ENCODE measurements around the gene PAFAH1B1. TPM values are rescaled to one million over a fixed set of nuclear protein-coding genes. Genes with fewer than 3 reads are reported as not detected.
"Not testable (repeated sequence)": the region's sequence is repeated elsewhere in the genome, so short reads cannot be mapped to it uniquely, and the experiment has no call there.

The PAFAH1B1 gene
- total RNA-seq, 2 experiments from 2014 or later = 165 to 169 TPM

GRCh38 chr17:2690165-2691068, 97.0 kb downstream of the PAFAH1B1 start:
- POLR2A ChIA-PET = no interaction called here
- peak overlapping the region; percentile 50 for H3K27ac Mint-ChIP-seq

DNA sequence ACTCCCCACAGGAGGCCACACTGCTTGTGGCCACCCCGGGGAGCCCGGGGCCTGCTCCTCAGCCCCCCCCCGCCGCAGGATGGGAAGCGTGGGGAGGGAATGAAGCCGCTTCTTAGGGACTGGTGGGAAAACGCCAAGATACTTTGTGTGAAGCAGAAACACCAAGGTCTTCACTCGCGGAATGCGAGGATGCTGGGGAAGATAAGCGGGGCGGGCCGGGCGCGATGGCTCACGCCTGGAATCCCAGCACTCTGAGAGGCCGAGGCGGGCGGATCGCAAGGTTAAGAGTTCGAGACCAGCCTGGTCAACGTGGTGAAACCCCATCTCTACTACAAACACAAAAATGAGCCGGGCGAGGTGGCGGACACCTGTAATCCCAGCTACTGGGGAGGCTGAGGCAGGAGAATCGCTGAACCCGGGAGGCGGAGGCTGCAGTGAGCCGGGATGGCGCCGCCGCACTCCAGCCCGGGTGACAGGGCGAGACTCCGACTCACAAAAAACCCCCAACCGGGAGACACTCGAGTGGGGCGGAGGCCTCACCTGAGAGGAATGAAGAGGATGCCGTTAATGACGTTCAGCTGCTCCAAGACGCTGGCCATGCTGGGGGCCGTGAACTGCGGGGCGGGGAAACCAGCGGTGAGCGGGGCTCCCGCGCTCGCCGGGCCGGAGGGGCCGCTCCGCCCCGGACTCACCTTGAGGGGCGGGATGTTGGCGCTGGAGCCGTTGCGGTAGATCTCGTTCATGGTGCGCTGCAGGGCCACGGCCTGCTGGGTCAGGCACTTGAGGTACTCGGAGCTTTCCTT, 97.8 kb downstream of the PAFAH1B1 start:
- POLR2A ChIA-PET = no interaction called here
- Mint-ChIP-seq H3K9me3 (no peaks in the 10 kb centered on the region), H3K27me3 (no peaks in the 10 kb centered on the region), H3K27ac (no peak overlapping the region), H3K4me3 (no peak overlapping the region), H3K4me1 (peaks cover 18% of the 10 kb centered on the region), H3K36me3 (ENCODE audit: low read depth) (peaks cover 7% of the 10 kb centered on the region)
- CTCF ChIA-PET = no interaction called here
- no peak for DNase-seq

More at GRCh38 chr17:2690165-2691068, 97.0 kb downstream of the PAFAH1B1 start:
- CTCF ChIA-PET = no interaction called here
- Mint-ChIP-seq H3K4me3 (peak overlapping the region; percentile 16), H3K4me1 (peaks cover 18% of the 10 kb centered on the region), H3K27me3 (no peaks in the 10 kb centered on the region), H3K36me3 (ENCODE audit: low read depth) (peaks cover 7% of the 10 kb centered on the region), H3K9me3 (no peaks in the 10 kb centered on the region)
- no peak for DNase-seq

GRCh38 chr17:2691965-2692780, 98.7 kb downstream of the PAFAH1B1 start:
- Mint-ChIP-seq H3K27ac (peak overlapping the region; percentile 5), H3K27me3 (no peaks in the 10 kb centered on the region), H3K4me3 (no peak overlapping the region), H3K36me3 (ENCODE audit: low read depth) (peaks cover 12% of the 10 kb centered on the region), H3K4me1 (peaks cover 15% of the 10 kb centered on the region), H3K9me3 (no peaks in the 10 kb centered on the region)
- no peak for DNase-seq
- CTCF ChIA-PET = no interaction called here
- POLR2A ChIA-PET = no interaction called here

DNA sequence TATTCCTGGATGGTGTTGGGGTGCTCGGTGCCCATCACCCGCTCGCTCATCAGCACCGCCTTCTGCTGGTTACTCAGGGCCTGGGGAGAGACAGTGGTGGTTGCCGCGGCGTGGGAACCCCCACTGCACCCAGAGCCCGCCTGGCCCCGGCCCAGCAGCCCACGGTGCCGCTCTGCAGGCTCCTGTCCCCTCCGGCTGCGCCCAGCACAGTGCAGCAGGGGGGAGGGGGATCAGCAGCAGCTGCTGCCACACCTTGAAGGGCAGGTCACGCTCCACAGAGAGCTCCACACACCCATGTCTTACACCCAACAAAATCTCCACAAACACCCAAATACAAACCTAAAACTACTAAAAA, 99.3 kb downstream of the PAFAH1B1 start:
- DNase-seq = no peak
- ChIA-PET POLR2A (no interaction called here), CTCF (no interaction called here)
- peaks cover 12% of the 10 kb centered on the region for H3K36me3 Mint-ChIP-seq (ENCODE audit: low read depth)
- no peak overlapping the region for H3K4me3 Mint-ChIP-seq
- H3K27me3 Mint-ChIP-seq = no peaks in the 10 kb centered on the region
- H3K27ac Mint-ChIP-seq = no peak overlapping the region
- H3K9me3 Mint-ChIP-seq = no peaks in the 10 kb centered on the region
- H3K4me1 Mint-ChIP-seq = peaks cover 13% of the 10 kb centered on the region

GRCh38 chr17:2693561-2694380, 100.3 kb downstream of the PAFAH1B1 start:
- no peak overlapping the region for H3K4me3 Mint-ChIP-seq
- H3K27me3 Mint-ChIP-seq = no peaks in the 10 kb centered on the region
- no peak for DNase-seq
- peaks cover 12% of the 10 kb centered on the region for H3K36me3 Mint-ChIP-seq (ENCODE audit: low read depth)
- CTCF ChIA-PET = no interaction called here
- POLR2A ChIA-PET = interaction anchor here (0.6 kb wide), 1 partner anchor 353 kb away, joined by 5 read pairs; no protein-coding TSS in a partner anchor
- no peaks in the 10 kb centered on the region for H3K9me3 Mint-ChIP-seq
- peaks cover 6% of the 10 kb centered on the region for H3K4me1 Mint-ChIP-seq
- H3K27ac Mint-ChIP-seq = no peak overlapping the region

- CTCF ChIA-PET = interaction anchor here (1.4 kb wide), 1 partner anchor 11 kb away, joined by 5 read pairs; no protein-coding TSS in a partner anchor
- Mint-ChIP-seq H3K9me3 (no peaks in the 10 kb centered on the region), H3K36me3 (ENCODE audit: low read depth) (peaks cover 8% of the 10 kb centered on the region), H3K27ac (no peak overlapping the region), H3K4me1 (no peaks in the 10 kb centered on the region), H3K27me3 (no peaks in the 10 kb centered on the region), H3K4me3 (no peak overlapping the region)
- DNase-seq = no peak
- POLR2A ChIA-PET = interaction anchor here (0.6 kb wide), 1 partner anchor 354 kb away, joined by 5 read pairs; no protein-coding TSS in a partner anchor
Measured at GRCh38 chr17:2694381-2695242, 101.2 kb downstream of the PAFAH1B1 start.

GRCh38 chr17:2695243-2695960, 101.9 kb downstream of the PAFAH1B1 start:
- H3K36me3 Mint-ChIP-seq (ENCODE audit: low read depth) = peaks cover 13% of the 10 kb centered on the region
- POLR2A ChIA-PET = no interaction called here
- H3K27ac Mint-ChIP-seq = no peak overlapping the region
- no peak for DNase-seq
- no peak overlapping the region for H3K4me3 Mint-ChIP-seq
- CTCF ChIA-PET = interaction anchor here (1.4 kb wide), 1 partner anchor 11 kb away, joined by 5 read pairs; no protein-coding TSS in a partner anchor
- H3K4me1 Mint-ChIP-seq = no peaks in the 10 kb centered on the region
- H3K9me3 Mint-ChIP-seq = no peaks in the 10 kb centered on the region
- H3K27me3 Mint-ChIP-seq = no peaks in the 10 kb centered on the region

GRCh38 chr17:2695961-2696760, 102.7 kb downstream of the PAFAH1B1 start:
- peak; percentile 4 for DNase-seq
- H3K27me3 Mint-ChIP-seq = no peaks in the 10 kb centered on the region
- POLR2A ChIA-PET = no interaction called here
- H3K4me1 Mint-ChIP-seq = no peaks in the 10 kb centered on the region
- CTCF ChIA-PET = interaction anchor here (1.4 to 1.9 kb wide), 2 partner anchors 9 to 10 kb away, joined by 4 to 5 read pairs; no protein-coding TSS in a partner anchor
- H3K9me3 Mint-ChIP-seq = no peaks in the 10 kb centered on the region
- no peak overlapping the region for H3K27ac Mint-ChIP-seq
- no peak overlapping the region for H3K4me3 Mint-ChIP-seq
- H3K36me3 Mint-ChIP-seq (ENCODE audit: low read depth) = peaks cover 13% of the 10 kb centered on the region

GRCh38 chr17:2697611-2698162, 104.2 kb downstream of the PAFAH1B1 start:
- ChIA-PET CTCF (interaction anchor here (1.3 to 1.9 kb wide), 2 partner anchors 10 to 11 kb away, joined by 4 read pairs; no protein-coding TSS in a partner anchor), POLR2A (interaction anchor here (0.6 kb wide), 1 partner anchor 997 kb away, joined by 7 read pairs; no protein-coding TSS in a partner anchor)
- no peaks in the 10 kb centered on the region for H3K9me3 Mint-ChIP-seq
- H3K36me3 Mint-ChIP-seq (ENCODE audit: low read depth) = peaks cover 13% of the 10 kb centered on the region
- DNase-seq = no peak
- no peaks in the 10 kb centered on the region for H3K4me1 Mint-ChIP-seq
- H3K27ac Mint-ChIP-seq = no peak overlapping the region
- no peak overlapping the region for H3K4me3 Mint-ChIP-seq
- H3K27me3 Mint-ChIP-seq = no peaks in the 10 kb centered on the region

DNA sequence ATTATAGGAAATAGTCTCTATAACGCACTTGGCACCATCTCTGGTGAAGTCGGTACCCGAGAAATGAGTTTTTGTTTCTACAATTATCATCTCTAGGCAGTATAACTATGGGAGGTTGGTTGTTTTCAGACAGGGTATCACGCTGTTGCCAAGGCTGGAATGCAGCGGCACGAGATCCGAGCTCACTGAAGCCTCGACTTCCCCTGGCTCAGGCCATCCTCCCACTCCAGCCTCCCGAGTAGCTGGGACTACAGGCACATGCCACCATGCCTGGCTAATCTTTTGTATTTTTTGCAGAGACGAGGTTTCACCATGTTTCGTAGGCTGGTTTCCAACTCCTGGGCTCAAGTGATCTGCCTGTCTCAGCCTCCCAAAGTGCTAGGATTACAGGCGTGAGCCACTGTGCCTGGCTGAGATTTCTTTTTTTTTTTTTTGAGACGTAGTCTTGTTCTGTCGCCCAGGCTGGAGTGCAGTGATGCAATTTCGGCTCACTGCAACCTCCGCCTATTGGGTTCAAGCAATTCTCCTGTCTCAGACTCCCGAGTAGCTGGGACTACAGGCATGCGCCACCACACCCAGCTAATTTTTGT, 105.9 kb downstream of the PAFAH1B1 start:
- POLR2A ChIA-PET, CTCF ChIA-PET, H3K27me3 Mint-ChIP-seq, H3K4me3 Mint-ChIP-seq, H3K4me1 Mint-ChIP-seq, H3K27ac Mint-ChIP-seq, DNase-seq, H3K9me3 Mint-ChIP-seq: not testable (repeated sequence)
- peaks cover 11% of the 10 kb centered on the region for H3K36me3 Mint-ChIP-seq (ENCODE audit: low read depth)
